Skin epidermis (tissue), 12 donors: ENCODE results near the gene SLC39A9.

ENCODE experiments used
- H3K27ac ChIP-seq, 21 experiments: fragments of 200-600 bp; sonication (generic) in 11 of 21; one replicate each; pipeline ENCODE4 v1.5.0; 2020; ENCODE audit warnings: mild to moderate bottlenecking in 3 of 21, inconsistent platforms in 2 of 21, moderate library complexity in 2 of 21
- H3K4me3 ChIP-seq, 7 experiments: fragments of 200-600 bp; sonication (generic) in 2 of 7; one replicate each; pipeline ENCODE4 v1.5.0; 2020; ENCODE audit warnings: inconsistent platforms in 2 of 7, mild to moderate bottlenecking in 2 of 7, moderate library complexity in 1 of 7

Gene SLC39A9

DNA sequence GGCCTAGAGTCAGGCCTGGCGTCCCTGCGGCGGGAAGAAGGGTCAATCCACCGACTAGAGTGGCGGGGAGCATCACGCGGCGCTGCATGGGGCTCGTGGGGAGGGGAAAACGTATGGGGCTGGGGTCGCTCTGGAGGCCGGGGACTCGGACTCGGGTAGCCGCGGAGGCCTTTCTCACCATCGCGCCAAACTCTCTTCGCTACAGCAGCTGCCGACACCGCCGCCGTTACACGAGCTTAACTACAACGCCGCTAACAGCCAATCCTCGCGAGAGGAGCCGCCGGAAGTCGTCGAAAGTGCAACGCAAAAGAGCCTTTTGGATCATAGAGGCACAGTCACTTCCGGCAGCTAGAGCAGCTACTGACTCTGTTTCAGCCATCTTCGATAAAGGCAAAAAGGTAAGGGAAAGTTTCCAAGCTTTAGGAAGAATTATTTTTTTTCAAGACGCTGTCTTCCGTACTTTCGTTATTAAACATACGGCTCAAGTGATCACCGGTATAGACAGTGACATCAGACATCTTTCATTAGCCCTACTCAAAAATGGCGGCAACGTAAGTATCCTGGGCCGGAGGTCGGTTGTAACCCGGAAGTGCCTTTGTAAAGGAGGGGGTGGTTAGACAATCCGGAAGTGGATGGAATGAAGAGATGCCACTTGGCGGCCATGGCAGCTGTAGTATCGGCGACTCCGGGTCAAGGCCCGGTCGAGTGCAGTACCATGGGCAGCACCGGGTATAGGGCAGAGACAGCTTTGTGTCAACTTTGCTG lies at the start of gene SLC39A9, which contains the start of gene ERH:
Gene SLC39A9 (plus strand): TSS at position 640 of the 765 bp plus-strand sequence. CDS start 678 bp downstream, outside the sequence.
Gene ERH (minus strand): TSS at position 247 of the 765 bp plus-strand sequence. CDS start 66 bp downstream, at position 181.
- Histone ChIP-seq H3K27ac (peak within 1 kb of the TSS; percentile 82 to 98 (median 91)), H3K4me3 (peak within 1 kb of the TSS; percentile 75 to 96 (median 88))

DNA sequence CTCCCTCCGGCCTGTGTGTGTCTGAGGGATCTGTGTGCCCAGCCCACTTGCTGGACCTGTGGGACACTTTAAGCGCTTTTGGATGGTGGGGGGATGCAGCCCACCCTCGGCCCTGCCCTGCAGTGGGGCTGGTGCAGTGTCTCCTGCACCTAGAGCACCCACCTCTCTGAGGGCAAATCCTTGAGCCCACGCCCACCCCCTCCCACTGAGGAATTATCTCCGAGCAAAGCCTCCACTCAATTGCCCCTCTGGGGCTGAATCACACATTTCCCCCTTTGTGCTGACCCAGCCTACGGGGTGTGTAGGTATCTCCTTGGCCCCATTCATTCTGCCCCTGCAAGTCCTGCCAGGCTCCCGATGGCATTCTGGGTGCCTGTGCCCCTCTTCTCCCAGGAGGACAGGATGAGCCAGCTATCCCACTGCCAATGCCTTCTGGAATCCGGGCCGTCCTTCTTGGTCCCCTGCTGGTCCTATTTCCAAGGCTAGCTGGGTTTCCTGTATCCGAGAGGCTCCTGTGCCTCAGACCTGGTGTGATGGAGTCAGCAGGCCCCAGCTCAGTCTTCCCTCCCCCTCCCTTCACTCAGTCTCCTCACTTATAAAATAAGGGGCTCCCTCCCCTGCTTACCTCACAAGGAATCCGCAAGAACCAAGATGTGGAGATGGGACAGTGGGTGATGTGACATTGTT lies 49.3 kb upstream of the SLC39A9 start:
- no peak overlapping the region for H3K4me3 ChIP-seq
- no peak overlapping the region for H3K27ac ChIP-seq

DNA sequence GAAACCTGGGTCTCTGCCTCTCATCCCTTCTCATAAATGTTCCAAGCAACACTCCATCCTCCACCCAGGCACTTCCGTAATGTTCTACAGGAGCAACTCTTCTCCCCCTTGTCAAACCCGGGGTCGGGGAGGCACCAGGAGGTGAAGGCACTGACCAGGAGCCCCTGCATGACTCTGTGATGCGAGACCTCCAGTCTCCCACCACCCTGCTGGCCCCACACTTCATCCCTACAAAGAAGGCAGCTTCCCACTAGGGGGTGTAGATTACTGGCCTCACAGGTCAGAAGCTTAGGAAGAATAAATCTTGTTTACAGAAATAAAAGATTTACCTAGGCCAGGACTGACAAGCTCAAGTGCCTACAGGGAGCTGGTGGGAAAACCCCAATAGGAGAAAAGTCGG lies 47.6 kb upstream of the SLC39A9 start:
- H3K4me3 ChIP-seq: no peak overlapping the region
- no peak overlapping the region for H3K27ac ChIP-seq

GRCh38 chr14:69351385-69351784 lies 47.1 kb upstream of the SLC39A9 start:
- Histone ChIP-seq H3K4me3 (no peak overlapping the region), H3K27ac (no peak overlapping the region)

GRCh38 chr14:69351911-69352310 lies 46.6 kb upstream of the SLC39A9 start:
- H3K27ac ChIP-seq: no peak overlapping the region

DNA sequence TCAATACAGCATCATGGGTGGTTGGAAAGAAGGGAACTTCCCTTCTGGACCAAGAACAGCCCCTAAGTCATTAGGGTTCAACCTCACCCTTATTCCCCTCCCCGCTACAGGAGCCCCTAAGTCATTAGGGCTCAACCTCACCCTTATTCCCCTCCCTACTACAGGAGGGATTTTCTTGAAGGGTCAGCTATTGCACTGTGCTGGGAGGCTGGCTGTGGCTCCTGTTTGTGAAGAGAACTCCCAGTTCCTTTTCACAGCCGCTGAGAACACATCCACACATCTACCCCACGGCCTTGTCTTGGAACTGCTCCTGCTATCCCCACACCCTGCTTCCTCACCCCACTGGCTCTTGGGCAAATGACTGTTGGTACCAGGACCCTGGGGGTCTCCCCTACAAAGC lies 45.3 kb upstream of the SLC39A9 start:
- Histone ChIP-seq H3K4me3 (no peak overlapping the region), H3K27ac (no peak overlapping the region)

More at GRCh38 chr14:69351911-69352310, 46.6 kb upstream of the SLC39A9 start:
- H3K4me3 ChIP-seq: no peak overlapping the region

DNA sequence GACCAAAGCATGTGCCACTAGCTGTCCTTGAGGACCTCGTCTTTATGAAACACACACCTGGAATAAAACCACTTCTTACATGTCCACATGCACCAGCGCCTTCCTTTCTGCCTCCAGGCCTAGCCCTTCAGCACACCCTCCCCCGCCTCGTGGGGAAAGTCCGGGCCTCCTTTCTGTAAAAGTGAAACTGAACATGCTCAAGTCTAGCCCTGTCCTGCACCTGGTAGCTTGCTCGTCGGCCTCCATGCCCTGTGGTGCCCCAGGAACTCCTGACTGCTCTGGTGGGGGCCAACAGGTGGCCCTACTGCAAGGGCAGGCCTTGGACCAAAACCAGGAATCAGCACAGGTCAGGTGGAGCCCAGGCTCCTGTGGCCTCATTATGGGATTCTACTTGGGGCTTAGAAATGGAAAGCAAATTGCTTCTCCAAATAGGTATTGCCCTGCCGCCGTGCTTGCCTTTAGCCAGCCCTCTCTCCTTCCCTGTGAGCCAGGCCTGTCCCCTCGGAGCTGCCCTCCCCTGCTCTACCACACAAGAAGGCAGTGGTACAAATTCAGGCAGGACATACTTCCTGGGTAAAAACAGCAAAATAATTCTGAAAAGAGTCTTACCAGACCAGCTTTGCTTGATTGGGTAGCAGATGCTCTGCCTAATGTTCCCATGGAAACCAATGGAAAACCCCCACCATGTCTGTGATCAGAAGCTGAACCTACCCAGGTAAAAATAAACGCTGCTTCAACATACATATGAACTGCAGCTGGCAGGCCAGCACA lies 43.9 kb upstream of the SLC39A9 start:
- H3K27ac ChIP-seq: peak overlapping the region in 16 of 21 experiments; percentile 1 to 82 (median 47)
- H3K4me3 ChIP-seq: no peak overlapping the region

DNA sequence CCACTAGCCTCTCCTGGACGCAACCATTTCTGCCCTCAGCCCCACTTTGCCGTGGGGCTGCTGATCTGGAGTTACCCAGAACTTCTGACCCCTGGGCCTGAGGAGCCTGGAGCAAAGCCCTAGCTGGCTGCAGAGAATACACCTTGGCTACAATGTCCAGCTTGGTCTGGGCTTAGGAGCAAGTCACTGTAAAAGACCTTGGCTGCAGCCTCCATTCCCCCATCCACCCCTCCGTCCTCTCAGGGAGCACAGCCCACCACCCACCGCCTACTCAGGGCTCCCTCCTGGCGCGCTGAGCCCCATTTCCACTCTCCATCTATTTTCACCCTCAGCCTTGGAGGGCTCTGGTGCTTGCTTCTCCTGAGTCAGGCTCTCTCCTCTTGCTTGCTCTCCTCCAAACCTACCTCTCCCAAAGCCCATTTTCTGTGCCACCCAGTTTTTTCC lies 43.3 kb upstream of the SLC39A9 start:
- H3K4me3 ChIP-seq: no peak overlapping the region
- H3K27ac ChIP-seq: peak overlapping the region in 12 of 21 experiments; percentile 1 to 82 (median 52)

GRCh38 chr14:69355607-69356281 lies 42.7 kb upstream of the SLC39A9 start:
- Histone ChIP-seq H3K27ac (peak overlapping the region in 9 of 21 experiments; percentile 5 to 82 (median 68)), H3K4me3 (no peak overlapping the region)

GRCh38 chr14:69356903-69357543 lies 41.5 kb upstream of the SLC39A9 start:
- Histone ChIP-seq H3K4me3 (no peak overlapping the region), H3K27ac (peak overlapping the region in 1 of 21 experiments; percentile 62)

GRCh38 chr14:69357544-69358200 lies 40.8 kb upstream of the SLC39A9 start:
- H3K27ac ChIP-seq: peak overlapping the region in 1 of 21 experiments; percentile 62
- no peak overlapping the region for H3K4me3 ChIP-seq

GRCh38 chr14:69358233-69358963 lies 40.1 kb upstream of the SLC39A9 start:
- Histone ChIP-seq H3K4me3 (no peak overlapping the region), H3K27ac (peak overlapping the region in 1 of 21 experiments; percentile 46)

- no peak overlapping the region for H3K4me3 ChIP-seq
- no peak overlapping the region for H3K27ac ChIP-seq
These were observed 39.5 kb upstream of the SLC39A9 start for GRCh38 chr14:69358966-69359365.

DNA sequence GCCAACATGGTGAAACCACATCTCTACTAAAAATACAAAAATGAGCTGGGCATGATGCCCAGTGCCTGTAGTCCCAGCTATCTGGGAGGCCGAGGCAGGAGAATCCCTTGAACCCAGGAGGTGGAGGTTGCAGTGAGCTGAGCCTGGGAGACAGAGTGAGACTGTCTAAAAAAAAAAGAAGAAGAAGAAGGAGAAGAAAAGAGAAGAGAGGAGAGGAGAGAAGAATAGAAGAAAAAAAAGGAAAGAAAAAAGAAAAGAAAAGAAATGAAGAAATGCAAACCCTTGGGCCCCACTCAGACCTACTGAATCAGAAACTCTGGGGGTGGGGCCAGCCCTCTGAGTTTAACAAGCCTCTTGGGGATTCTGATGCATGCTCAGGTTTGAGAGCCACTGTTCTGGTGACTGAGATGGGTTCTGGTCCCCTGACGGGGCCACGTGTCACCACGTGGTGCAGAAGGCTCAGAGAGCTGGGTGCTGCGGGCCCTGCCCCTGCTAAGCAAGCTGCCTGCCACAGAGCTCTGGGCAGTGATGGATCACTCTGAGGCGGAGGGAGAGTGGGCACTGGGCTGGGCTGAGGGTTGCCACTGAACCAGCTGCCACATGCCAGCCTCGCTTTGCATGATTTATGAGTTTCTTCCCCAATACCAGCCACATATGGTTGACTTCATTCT lies 37.9 kb upstream of the SLC39A9 start:
- no peak overlapping the region for H3K4me3 ChIP-seq
- H3K27ac ChIP-seq: no peak overlapping the region

GRCh38 chr14:69363055-69363454 lies 35.4 kb upstream of the SLC39A9 start:
- H3K4me3 ChIP-seq: no peak overlapping the region

GRCh38 chr14:69363964-69364363 lies 34.5 kb upstream of the SLC39A9 start:
- no peak overlapping the region for H3K27ac ChIP-seq
- no peak overlapping the region for H3K4me3 ChIP-seq

More at GRCh38 chr14:69363055-69363454, 35.4 kb upstream of the SLC39A9 start:
- no peak overlapping the region for H3K27ac ChIP-seq

GRCh38 chr14:69364378-69364777 lies 34.1 kb upstream of the SLC39A9 start:
- no peak overlapping the region for H3K27ac ChIP-seq
- H3K4me3 ChIP-seq: no peak overlapping the region
